GM18858 (cell line): Measurements from ENCODE around the gene C4orf50.
"Not testable (repeated sequence)": the region's sequence is repeated elsewhere in the genome, so short reads cannot be mapped to it uniquely, and the experiment has no call there.

Experiments
- ATAC-seq: cut with Tn5 transposase; IDR thresholded peaks from one replicate; pipeline ENCODE4 v1.9.1; 2021; ENCODE audit not compliant: unreplicated experiment

The C4orf50 gene

GRCh38 chr4:6019316-6020263 lies 1.4 kb upstream of the C4orf50 start:
- no peak for ATAC-seq

GRCh38 chr4:6017800-6018199 lies 431 bp downstream of the C4orf50 start:
- ATAC-seq: no peak

- no peak for ATAC-seq
These were observed 1.2 kb downstream of the C4orf50 start for GRCh38 chr4:6017030-6017429.

GRCh38 chr4:6013564-6013963 lies 4.7 kb downstream of the C4orf50 start:
- ATAC-seq: no peak

GRCh38 chr4:6012200-6012599 lies 6.0 kb downstream of the C4orf50 start:
- no peak for ATAC-seq

- no peak for ATAC-seq
These were observed 6.5 kb downstream of the C4orf50 start for GRCh38 chr4:6011686-6012085.

GRCh38 chr4:6011271-6011671 lies 7.0 kb downstream of the C4orf50 start:
- ATAC-seq: no peak

GRCh38 chr4:6010789-6011188 lies 7.4 kb downstream of the C4orf50 start:
- ATAC-seq: no peak

- ATAC-seq: no peak
These were observed 8.8 kb downstream of the C4orf50 start for GRCh38 chr4:6009452-6009851.

- no peak for ATAC-seq
These were observed 9.4 kb downstream of the C4orf50 start for GRCh38 chr4:6008766-6009385.

- no peak for ATAC-seq
These were observed 10.1 kb downstream of the C4orf50 start for GRCh38 chr4:6008092-6008551.

GRCh38 chr4:6005175-6005574 lies 13.1 kb downstream of the C4orf50 start:
- ATAC-seq: no peak

GRCh38 chr4:6003485-6003884 lies 14.7 kb downstream of the C4orf50 start:
- ATAC-seq: not testable (repeated sequence)

GRCh38 chr4:6002926-6003325 lies 15.3 kb downstream of the C4orf50 start:
- no peak for ATAC-seq

- no peak for ATAC-seq
These were observed 15.8 kb downstream of the C4orf50 start for GRCh38 chr4:6002492-6002833.

- ATAC-seq: no peak
These were observed 16.3 kb downstream of the C4orf50 start for GRCh38 chr4:6001680-6002491.

GRCh38 chr4:5999830-6000365 lies 18.3 kb downstream of the C4orf50 start:
- ATAC-seq: no peak

- ATAC-seq: no peak
These were observed 18.9 kb downstream of the C4orf50 start for GRCh38 chr4:5999356-5999755.

GRCh38 chr4:5998333-5998936 lies 19.8 kb downstream of the C4orf50 start:
- ATAC-seq: peak; percentile 79

- ATAC-seq: no peak
These were observed 21.6 kb downstream of the C4orf50 start for GRCh38 chr4:5996641-5997040.
